Measurements from ENCODE around the gene KRT83. TPM values are rescaled to one million over a fixed set of nuclear protein-coding genes. Genes with fewer than 3 reads are reported as not detected.

The KRT83 gene
- total RNA-seq, 4 donors from 2014 or later: not detected

DNA sequence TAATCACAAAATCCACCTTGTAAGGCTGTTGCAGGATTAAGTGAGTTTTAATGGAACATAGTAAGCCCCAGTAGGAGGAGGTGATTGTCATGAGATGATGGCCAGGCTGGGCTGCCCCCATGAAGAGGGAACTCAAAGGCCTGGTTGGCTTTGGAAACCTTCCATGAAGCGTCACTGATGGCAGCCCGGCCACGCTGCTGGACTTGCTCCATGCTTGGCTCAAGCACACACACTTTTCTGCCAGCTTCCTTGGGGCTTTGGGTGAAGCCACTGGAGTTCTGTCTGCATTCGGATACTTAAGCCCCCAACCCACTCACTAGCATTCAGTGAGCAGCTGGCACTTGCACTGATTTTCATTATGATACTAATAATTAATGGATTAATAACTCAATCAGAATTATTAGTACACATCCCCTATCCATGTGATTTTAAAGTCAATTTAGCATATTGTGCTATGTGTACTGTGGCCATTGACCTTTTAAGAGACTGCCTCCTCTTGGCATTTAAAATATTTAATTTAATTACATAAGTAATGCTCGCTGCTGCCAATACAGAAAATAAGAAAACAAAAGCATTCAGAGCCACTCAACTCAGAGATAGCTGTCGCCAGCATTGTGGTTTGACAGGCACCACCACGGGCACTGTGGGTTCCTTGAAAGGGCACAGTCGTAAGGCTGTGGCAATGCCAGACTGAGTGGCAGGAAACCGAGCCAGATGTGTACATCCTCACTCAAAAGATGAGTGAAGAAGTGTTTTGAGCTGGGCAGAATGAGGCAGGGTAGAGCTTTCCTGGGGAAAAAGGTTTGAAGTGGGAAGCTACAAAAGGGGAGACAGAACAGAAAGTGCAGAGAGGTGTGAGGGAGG, 30.2 kb upstream of the KRT83 start:
- TF ChIP-seq, protein P1, sequence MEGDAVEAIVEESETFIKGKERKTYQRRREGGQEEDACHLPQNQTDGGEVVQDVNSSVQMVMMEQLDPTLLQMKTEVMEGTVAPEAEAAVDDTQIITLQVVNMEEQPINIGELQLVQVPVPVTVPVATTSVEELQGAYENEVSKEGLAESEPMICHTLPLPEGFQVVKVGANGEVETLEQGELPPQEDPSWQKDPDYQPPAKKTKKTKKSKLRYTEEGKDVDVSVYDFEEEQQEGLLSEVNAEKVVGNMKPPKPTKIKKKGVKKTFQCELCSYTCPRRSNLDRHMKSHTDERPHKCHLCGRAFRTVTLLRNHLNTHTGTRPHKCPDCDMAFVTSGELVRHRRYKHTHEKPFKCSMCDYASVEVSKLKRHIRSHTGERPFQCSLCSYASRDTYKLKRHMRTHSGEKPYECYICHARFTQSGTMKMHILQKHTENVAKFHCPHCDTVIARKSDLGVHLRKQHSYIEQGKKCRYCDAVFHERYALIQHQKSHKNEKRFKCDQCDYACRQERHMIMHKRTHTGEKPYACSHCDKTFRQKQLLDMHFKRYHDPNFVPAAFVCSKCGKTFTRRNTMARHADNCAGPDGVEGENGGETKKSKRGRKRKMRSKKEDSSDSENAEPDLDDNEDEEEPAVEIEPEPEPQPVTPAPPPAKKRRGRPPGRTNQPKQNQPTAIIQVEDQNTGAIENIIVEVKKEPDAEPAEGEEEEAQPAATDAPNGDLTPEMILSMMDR (IDR thresholded peaks at IDR 0.05; ENCODE audit: low read depth): no peak

DNA sequence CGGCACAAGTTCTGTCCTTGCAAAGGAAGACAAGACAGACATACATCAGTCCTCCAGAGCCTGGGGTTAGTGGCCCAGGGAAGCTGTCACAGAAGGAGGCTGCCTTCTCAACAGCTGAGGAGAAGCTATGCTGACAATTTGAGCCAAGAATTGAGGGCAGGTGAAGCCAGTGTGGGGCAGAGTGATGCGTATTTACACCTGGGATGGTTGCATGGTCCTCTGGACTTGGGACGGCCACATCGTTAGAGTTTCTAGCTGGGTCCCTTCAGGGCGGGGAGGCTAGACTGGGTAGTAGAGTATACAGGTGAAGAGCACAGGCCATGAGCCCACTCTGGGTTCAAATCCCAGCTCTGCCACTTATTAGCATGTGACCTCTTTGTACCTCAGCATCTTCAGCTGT, 29.6 kb upstream of the KRT83 start:
- TF ChIP-seq, protein P1 (IDR thresholded peaks at IDR 0.05; ENCODE audit: low read depth): no peak

DNA sequence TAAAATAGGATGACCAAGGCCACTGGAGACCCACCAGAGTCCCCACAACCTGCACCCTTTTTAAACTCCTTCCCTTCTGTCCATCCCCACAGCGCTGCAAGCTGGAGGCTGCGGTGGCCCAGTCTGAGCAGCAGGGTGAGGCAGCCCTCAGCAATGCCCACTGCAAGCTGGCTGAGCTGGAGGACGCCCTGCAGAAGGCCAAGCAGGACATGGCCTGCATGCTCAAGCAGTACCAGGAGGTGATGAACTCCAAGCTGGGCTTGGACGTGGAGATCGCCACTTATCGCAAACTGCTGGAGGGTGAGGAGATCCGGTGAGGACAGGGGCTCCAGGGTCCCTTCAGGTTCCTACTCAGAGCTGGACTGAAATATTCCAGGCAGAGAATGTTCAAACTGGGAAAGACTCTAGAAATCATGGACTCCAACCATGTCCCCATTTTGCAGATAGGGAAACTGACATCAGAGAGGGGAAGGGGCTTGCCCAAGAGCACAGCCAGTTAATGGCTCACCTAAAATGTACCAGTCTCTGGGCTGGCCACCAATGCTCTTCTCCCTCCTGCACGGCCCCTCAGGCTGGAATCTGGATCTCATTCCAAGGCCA, 28.9 kb upstream of the KRT83 start:
- TF ChIP-seq, protein P1 (IDR thresholded peaks at IDR 0.05; ENCODE audit: low read depth): no peak

DNA sequence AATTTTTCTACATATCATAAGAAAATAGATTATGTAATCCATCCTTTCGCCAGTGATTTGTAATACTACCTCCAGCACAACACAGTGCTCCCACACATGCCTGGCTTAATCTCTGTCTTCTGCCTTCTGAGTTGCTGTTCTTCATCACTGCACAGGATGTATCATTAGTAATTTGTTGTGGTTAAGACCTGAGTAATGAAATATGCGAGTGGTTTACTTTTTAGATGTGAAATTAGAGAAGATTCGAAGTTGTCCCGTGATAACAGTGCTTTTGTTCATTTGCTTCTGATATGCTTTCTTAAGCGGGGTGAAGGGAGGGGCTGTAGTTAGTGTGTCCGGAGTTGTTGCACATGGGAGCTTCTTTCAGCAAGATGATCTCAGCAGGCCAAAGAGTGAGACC, 28.0 kb upstream of the KRT83 start:
- TF ChIP-seq, protein P1 (IDR thresholded peaks at IDR 0.05; ENCODE audit: low read depth): no peak

DNA sequence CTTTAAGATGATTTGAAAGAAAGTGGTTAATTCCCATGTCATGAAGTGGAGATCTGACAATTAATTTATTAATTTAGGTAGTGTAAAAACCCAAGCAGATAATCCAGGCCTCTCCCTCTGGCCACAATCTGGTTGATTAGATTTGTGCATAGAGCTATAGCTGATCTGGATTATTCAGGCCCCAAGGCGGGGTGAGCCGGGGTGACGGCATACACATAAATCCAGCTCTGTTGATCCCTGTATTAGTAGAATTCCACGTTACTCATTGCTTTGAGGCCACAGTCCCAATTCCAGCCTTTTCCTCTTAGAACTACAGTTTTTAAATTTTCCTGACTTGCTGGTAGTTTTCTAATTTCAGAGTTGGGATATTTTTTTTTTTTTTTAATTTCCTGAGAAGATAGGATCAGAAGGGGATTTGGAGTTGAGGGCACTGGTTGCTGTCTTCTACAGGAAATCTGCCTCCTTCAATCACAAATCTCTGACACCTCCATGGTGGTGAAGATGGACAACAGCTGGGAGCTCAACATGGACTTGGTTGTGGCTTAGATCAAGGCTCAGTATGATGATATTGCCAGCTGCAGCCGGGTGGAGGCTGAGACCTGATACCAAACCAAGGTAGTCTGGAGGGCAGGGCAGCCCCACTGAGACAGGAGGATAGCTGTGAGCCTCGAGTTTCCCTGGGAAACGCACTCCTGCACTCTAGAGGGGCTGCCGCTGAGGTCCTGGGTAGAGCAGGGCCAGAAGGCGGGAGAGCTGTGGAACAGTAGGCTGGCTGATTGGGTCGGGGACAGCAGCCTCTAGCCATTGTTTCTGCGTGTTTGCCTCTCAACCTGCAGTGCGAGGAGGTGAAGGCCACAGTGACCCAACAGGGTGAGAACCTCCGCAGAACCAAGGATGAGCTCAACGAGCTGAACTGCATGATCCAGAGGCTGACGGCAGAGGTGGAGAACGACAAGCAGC, 26.6 kb upstream of the KRT83 start:
- TF ChIP-seq, protein P1 (IDR thresholded peaks at IDR 0.05; ENCODE audit: low read depth): no peak

DNA sequence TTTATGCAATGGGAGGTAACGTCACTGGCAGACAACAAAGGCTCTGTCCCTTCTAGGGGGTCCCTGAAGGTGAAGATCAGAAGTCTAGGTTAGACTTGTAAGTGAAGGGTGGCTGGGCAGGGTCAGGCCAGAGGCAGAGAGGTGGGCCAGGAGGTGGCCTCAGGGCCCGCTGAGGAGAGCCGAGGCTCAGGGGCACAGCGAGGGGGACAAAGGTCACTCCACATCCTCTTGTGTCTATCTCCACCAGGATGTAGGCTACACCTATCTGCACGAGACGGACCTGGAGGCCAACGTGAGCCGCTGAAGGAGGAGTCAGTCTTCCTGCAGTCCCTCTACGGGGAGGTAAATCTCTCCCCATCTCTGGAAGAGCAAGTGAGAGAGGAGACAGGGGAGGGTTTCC, 25.8 kb upstream of the KRT83 start:
- TF ChIP-seq, protein P1 (IDR thresholded peaks at IDR 0.05; ENCODE audit: low read depth): no peak

Measured in subcutaneous adipose tissue (tissue), 4 donors.